D721Med (cell line): ENCODE measurements around the gene STPG4.

Source experiments
- DNase-seq: peaks from one replicate; pipeline ENCODE4 v3.0.0; 2011; ENCODE audit warnings: low spot score; ENCODE audit not compliant: insufficient read length
- FAIRE-seq: peaks from 2 replicates; lab custom pipeline; 2011; peaks lifted over from hg19 to GRCh38; lab: Jason Lieb, UNC
- TF ChIP-seq, protein P1 (sequence below): IDR thresholded peaks from 2 replicates; pipeline ENCODE4 v1.5.1; 2012; ENCODE audit warnings: mild to moderate bottlenecking, control low read depth; ENCODE audit not compliant: insufficient read depth; ENCODE audit errors: missing control alignments

The STPG4 gene

DNA sequence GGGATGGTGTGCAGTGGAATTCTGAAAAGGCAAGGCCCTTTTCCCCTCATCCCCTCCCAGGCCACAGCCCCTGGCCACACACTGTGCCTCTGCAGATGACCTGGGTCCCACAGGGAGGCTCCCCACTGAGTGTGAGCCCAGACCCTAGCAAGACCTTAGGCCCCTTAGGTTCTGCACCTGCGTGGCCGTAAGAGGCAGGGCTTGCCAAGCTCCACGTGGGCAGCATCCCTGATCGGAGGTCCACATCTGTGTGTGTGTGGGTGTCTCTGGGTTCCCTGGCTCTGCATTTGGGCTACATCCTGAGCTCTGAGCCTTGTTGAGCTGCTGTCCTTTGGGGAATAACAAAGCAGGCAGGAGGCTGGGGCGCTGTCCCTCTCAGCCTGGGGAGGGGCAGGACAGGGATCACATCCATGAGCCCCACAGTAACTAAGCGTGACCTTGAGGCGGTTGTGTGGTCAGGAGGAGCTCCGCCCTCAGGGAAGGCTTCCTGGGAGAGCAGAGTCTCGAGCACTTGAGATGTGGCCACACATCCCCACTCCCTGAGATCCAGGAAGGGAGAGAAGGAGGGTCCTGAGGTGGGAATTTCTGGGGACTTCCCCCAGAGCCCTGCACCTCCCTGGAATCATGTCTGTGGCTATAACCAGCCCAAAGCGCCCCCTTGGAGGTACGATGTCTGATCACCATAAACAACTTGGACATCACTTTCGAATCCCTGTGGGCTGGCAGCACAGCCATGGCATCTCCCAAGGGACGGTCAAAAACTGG is 84.8 kb downstream of the STPG4 start:
- FAIRE-seq (no peak), DNase-seq (no peak)
- TF ChIP-seq, protein P1, sequence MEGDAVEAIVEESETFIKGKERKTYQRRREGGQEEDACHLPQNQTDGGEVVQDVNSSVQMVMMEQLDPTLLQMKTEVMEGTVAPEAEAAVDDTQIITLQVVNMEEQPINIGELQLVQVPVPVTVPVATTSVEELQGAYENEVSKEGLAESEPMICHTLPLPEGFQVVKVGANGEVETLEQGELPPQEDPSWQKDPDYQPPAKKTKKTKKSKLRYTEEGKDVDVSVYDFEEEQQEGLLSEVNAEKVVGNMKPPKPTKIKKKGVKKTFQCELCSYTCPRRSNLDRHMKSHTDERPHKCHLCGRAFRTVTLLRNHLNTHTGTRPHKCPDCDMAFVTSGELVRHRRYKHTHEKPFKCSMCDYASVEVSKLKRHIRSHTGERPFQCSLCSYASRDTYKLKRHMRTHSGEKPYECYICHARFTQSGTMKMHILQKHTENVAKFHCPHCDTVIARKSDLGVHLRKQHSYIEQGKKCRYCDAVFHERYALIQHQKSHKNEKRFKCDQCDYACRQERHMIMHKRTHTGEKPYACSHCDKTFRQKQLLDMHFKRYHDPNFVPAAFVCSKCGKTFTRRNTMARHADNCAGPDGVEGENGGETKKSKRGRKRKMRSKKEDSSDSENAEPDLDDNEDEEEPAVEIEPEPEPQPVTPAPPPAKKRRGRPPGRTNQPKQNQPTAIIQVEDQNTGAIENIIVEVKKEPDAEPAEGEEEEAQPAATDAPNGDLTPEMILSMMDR = no peak

DNA sequence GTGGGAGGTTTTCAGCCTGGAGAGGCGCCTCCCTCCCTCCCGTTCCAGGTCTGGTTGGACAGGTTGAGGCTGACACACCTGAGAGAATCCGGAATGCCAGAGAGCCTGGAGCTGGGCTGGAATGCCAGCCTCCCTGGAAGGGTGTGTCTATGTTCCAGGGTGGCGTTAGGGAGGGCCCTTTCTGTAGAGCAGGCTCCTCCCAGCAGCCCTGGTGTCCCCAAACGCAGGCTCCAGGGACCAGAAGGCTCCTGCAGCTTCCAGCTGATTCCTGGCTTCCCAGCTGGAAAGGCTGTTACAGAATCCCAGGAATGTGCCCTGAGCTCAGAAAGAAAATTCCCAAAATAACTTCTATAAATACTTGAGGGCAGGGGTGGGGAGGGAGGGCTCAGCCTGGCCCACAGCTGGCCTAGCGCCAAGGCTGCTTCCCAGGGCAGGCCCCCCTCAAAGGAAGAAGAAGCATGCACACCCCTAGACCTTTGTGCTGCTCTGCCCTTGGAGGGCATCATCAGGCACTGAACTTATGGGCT is 85.4 kb downstream of the STPG4 start:
- DNase-seq (no peak), FAIRE-seq (no peak)
- TF ChIP-seq, protein P1 = no peak

DNA sequence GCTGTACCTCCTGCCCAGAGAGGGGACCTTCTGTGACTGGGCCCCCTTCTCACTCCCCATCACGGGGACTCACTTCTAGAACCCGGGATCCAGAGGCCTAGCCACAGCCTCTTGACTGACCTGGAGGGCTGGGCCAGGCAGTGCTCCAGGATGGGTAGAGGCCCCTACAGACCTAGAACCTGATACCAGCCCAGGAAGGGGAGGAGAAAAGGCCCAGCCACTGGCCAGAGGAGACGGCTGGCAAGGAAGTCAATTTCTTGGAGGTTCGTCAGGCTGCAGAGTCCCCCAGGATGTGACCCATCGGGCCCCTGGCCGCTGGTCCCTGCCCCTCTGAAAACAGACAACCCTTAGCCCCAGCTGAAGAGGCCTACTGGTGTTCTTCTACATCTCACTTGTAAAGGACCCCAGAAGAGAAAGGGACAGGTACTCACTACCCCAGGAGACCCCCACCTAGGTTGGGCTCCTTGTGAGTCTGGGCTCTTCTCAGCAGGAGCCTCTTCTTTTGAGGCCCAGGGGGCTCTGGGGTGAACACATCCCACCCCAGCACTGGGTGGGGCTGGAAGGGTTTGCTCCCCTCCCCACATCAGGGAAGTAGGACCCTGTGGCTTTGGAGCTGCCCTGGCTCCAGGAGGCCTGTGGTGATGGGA is 86.0 kb downstream of the STPG4 start:
- FAIRE-seq (no peak), DNase-seq (no peak)
- TF ChIP-seq, protein P1 = no peak

DNA sequence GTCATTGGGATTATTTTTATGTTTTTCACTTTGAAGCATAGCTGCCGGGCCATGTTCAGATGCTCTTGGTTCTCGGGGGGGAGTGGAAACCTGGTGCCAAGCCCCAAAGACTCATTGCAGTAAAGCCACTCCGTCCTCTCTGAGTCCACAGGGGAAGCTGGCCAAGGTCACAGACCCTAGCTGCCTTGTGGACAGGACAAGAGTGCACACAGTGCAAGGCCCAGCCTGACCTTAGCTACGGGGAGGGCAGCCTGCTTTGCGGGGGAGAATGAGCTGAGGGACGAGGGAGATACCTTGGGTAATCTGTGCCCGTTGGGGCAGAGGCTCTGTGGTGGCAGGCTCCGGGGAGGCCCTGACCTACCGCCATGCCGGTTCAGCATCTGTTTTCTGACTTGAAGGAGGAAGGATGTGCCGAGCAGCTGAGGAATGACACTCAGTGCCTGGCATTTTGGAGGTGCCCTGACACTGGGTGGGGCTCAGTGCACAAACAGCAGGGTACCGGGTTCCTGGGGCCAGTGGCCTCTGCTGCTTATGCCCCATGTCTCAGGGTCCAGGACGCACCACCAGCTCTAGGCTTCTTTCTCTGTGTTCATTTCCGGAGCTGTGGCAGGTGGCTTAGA is 87.2 kb downstream of the STPG4 start:
- DNase-seq (no peak), FAIRE-seq (no peak)
- TF ChIP-seq, protein P1 = no peak

DNA sequence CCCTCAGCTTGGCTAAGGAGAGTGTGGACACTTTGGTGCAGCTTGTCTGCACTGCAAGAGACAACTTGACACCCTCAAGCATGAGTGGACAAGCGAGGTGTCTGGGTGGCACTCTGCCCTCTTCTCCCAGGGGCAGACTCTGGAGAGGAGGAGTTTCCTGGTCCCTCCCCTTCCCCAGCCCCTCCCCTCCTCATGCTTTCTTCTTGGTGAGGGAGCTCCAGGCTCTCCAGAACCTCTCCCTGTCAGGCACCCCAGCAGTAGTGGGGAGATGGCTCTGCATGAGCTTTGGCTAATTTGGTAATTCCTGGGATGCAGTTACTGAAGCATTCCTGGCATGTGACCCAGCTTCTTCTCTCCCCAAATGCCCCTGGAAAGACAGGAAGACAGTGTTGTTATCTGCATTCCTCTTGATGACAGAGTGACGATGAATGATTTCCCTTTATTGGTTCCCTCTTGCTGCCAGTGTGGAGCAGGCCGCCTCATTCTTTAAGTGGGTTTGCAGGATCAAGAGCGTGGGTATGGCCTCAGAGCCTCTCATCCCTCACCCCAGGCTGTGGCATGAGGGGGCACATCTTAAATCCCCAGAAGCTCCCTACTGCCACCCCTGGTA is 89.2 kb downstream of the STPG4 start:
- TF ChIP-seq, protein P1 = no peak
- DNase-seq = no peak
- no peak for FAIRE-seq

DNA sequence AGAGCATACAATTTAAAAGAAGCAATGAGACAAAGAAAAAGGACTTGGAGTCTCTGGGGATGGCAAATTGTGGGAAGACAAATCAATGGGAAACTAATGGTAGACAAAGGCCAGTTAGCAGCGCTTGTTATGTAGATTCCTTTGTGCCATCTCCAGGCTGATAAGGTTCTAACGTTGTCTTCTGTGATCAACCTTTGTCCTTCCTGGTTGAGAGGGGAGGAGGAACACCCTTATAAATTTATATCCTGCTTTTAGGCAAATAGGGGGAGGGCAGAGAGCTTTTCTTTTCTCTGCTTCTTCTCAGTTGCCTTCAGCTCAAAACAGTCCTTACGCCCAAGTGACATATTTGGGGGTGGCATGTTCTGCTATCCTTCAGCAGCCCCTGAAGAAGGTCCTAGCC is 89.8 kb downstream of the STPG4 start:
- TF ChIP-seq, protein P1 = no peak
- DNase-seq = no peak

More for the DNA sequence above, 89.8 kb downstream of the STPG4 start:
- FAIRE-seq = no peak
